NCI-H2029 (cell line): Measurements from ENCODE around the gene HARBI1.
A peak's percentile ranks its signal among the peaks of the same experiment; 100 is the strongest.
"Not testable (repeated sequence)": the region's sequence is repeated elsewhere in the genome, so short reads cannot be mapped to it uniquely, and the experiment has no call there.

Source experiments
- DNase-seq: peaks from one replicate; lab custom pipeline; 2025; lab: John Stamatoyannopoulos, UW

Gene HARBI1

DNA sequence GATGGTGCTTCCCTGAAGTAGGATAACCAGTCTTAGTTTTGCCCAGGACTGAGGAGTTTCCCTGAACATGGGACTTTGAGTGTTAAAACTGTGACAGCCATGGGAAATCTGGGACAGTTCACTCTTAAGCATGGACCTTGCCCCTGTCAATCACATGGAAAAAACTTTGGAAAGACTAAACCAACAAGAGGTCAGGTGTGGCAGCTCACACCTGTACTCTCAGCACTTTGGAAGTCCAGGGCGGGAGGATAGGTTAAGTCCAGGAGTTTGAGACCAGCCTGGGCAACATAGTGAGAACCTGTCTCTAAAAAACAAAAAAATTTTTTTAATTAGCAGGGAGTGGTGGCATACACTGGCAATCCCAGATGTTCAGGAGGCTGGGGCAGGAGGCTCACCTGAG, 19.9 kb downstream of the HARBI1 start:
- DNase-seq = no peak

DNA sequence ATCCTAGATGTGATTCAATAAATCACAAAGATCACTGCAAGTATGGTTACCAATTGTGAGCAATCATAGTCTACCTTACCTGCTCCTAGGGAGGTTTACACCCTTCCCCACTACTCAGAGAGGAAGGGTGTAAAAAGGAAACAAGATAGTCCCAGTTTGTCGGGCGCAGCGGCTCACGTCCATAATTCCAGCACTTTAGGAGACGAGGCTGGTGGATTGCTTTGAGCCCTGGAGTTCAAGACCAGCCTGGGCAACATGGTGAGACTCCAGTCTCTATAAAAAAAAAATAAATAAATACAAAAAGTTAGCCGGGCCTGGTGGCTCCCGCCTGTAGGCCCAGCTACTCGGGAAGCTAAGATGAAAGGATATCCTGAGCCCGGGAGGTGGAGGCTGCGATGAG, 22.2 kb downstream of the HARBI1 start:
- DNase-seq = no peak

DNA sequence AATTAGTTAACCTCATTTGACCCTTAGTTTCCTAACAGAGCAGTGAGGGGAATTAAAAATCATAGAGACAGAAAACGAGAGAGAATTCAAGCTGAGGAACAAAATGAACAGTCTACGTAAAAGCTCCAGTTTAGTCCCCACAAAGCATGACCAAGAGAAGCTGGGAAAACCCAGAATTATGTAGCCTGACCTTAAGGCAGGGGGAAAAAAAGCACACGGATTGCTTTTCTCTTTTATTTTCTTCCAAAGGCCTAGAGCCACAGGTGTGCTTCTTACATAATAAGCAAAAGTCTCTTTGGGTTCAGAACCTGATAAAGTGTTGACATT, 22.7 kb downstream of the HARBI1 start:
- no peak for DNase-seq

DNA sequence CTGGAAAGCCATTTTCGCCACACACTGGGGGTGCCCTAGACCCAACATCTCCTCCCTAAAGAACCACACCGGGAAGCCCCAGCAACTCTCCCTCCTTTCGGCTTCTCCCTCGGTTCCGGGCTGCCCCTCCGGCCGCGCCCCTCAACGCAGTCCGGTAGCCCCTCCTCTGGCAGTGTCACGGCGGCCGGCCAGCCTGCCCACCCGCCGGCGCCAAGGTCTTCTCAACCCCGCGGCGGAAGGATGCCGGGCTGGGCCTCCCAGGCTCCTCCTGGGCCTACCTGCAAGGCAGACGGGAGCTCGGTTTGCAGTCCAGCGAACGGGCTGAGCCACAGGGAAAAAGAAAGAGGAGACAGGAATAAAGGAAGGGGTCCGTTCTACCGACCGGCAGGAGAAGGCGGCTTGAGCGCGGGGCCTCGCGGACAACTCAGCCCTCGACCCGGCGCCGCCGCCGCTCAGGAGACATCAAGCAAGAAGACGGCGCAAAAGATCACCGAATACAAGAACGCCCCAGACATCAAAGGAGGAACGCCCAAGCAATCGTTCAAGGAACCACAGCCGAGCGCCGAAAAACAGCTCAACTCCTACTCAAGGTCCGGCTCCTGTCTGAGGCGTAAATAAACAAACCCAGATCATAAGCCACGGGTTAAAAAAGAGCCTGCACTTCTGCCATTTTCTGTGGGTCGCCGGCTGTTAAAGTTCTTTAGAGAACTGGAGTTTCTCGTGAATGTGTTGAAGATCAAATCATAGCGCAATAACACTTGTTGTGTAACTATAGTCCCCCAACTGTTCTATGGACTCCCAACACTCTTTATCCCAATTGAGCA, 23.3 kb downstream of the HARBI1 start, which contains the start of gene AMBRA1:
Gene AMBRA1, minus strand, starts transcription at position 474 of the 824 bp plus-strand sequence. CDS start 45,643 bp downstream, outside the sequence.
- peak; percentile 84 for DNase-seq

DNA sequence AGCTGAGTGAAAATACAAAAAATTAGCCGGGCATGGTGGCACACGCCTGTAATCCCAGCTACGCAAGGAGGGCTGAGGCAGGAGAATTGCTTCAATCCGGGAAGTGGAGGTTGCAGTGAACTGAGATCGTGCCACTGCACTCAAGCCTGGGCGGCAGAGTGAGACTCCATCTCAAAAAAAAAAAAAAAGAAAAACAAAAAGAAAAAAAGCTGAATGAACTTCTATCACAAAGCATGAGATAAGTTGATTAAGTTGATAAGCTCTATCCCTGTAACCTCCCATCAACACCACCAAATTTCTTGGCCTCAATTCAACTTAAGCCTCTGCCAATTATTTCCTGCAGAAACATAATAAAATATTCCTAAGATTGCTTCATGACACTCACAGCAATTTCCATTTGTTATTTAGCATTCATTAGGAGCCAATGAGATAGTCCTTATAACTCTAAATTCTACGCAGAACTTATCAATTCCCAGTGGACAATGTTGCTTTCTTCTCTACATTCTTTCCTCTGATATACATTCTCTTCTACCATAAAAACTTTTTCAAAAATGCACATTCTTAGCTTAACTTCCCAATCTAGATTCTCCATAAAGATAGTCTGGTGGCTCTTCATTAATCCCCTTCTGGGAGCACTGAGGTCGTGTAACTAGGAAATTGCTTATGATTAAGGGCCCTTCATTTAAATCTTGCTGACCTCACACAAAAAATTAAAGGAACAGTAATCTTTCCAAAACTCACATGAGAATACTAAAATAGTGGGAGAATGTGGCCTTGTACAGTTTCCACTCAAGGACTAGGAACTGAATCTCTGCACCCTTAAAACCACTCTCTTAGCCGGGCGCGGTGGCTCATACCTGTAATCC, 26.1 kb downstream of the HARBI1 start:
- no peak for DNase-seq

DNA sequence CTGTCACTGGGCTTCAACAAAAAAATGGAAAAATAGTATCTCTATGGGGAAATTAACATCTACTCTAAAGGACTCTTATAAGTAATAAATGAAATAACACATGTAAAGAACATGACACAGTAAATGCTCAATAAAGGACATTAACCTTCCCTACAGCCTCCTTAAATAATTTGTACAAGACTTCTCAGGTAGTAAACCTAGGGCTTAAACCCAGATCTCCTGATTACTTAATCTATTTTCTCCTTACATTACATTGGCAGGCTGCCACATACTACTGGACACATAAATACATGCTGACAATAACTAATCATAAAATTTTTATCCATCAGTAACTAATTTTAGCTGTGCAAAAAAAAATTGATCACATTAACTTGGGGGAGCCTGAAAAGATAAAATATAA, 28.1 kb downstream of the HARBI1 start:
- no peak for DNase-seq

DNA sequence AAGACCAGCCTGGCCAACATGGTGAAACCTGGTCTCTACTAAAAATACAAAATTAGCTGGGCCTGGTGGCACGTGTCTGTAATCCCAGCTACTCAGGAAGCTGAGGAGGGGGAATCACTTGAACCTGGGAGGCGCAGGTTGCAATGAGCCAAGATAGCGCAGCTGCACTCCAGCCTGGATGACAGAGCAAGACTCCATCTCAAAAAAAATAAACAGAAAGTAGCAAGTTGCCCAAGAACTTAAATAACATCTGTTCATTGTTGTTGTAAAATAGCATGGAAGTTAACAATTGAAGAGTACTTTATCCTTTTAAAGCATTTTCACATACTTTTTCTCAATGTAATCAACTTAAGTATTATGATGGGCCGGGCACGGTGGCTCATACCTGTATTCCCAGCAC, 28.9 kb downstream of the HARBI1 start:
- DNase-seq = no peak

DNA sequence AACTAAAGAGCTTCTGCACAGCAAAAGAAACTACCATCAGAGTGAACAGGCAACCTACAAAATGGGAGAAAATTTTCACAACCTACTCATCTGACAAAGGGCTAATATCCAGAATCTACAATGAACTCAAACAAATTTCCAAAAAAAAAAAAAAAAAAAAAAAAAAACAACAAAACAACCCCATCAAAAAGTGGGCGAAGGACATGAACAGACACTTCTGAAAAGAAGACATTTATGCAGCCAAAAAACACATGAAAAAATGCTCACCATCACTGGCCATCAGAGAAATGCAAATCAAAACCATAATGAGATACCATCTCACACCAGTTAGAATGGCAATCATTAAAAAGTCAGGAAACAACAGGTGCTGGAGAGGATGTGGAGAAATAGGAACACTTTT, 33.5 kb downstream of the HARBI1 start:
- DNase-seq = not testable (repeated sequence)

DNA sequence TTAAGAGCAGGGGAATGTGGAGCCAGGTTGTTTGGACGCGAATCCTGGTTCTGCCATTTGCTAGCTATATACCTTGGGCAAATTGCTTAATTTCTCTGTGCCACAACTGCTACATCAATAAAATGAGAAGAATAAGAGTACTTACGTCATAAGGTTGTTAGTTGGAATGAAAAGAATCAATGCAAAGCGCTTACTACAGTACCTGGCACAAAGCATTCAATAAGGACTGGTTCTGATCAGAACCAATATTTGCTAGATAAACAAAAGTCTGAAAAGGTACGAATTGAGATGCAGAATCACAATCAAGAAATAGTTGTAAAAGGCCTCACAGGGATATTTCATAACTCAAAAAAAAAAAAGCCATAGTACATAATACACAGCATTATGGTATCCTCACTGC, 34.4 kb downstream of the HARBI1 start:
- no peak for DNase-seq

DNA sequence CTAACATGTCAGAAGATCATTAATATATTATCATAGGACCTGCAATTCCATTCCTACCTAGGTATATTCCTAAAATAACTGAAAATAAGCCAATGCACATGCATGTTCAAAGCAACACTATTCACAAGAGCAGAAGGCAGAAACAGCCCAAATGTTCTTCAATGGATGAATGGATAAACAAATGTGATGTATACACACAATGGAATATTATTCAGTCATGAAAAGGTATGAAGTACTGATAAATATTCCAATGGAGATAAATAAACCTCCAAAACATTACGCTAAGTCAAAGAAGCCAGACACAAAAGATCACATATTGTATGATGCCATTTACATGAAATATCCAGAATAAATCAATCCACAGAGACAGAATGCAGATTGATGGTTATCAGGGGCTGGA, 40.0 kb downstream of the HARBI1 start:
- DNase-seq = no peak

DNA sequence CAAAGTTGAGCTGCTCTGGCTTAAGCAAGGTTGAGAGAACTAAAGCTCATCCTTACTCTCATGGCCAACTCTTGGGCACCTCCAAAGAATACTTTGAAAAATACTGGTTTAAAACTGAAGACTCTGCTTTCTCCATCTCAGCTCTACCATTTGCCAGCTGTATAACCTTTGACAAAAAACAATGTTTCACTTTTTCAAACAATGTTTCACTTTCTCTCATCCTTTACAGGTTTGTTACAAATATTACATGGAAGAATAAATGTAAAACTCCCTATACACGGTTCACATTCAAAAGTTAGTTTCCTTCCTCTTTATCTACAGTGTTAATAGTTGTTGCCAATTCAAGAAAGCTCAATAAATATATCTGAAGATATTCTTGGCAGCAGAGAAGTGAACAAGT, 42.4 kb downstream of the HARBI1 start:
- no peak for DNase-seq

DNA sequence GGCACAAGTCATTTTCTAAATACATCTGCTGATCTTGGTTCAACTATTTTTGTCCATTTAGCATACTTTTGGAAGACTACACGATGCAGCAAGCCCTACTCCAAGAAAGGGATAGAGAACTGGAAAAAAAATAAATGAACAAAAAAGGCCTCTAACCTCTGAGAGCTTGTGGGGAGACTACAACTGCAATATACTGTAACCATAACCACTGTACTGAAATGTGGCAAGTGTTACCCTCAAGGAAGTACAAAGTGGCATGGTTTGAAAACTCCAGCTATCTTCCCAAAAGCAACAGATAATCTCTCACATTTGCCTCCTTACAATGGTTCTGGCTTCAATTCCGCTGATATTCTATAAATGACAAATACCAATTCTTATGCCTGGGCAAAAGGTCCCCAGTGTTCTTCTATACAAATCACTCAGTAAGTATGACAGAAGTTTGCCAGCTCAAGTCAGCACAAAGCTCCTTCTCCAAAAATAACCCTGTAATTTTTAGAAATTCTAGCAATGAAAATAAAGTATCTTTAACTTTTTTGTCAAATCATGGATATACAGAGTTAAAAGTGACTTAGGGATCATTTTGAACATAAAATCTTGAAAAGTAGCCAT, 46.1 kb downstream of the HARBI1 start:
- DNase-seq = no peak

DNA sequence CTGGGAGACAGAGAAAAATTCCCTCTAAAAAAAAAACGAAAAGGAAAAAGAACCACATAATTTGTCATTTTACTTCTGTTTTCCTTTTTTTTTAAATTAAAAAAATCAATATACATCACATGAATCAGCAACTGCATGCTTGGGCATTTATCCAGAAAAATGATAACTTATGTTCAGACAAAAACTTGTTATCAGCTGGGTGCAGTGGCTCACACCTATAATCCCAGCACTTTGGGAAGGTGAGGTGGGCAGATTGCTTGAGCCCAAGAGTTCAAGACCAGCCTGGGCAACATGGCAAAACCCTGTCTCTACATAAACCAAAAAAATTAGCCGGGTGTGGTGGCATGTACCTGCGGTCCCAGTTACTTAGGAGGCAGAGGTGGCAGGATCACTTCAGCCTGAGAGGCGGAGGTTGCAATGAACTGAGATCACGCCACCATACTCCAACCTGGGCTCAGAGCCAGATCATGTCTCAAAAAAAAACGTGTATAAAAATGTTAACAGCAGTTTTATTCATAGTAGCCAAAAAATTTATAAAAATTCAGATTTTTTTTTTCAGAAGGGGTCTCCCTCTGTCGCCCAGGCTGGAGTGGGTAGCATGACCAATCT, 51.7 kb downstream of the HARBI1 start:
- no peak for DNase-seq

DNA sequence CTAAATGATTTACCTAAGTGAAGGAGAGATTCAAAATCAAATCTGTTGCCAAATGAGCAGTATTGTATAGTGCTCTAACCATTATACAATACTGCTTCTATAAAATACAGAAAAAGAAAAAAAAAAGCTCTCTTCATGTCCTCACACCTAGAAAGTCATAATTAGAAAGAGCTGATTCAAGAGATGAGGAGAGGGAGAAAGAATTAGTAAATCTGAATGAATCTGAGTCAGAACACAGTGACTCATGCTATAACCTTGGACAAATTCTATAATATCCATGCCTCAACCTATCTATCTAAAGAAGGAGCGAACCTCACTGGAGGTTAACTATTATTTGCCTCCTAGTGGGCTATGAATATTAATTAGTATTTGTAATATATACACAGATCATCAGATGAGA, 52.6 kb downstream of the HARBI1 start:
- DNase-seq = no peak

DNA sequence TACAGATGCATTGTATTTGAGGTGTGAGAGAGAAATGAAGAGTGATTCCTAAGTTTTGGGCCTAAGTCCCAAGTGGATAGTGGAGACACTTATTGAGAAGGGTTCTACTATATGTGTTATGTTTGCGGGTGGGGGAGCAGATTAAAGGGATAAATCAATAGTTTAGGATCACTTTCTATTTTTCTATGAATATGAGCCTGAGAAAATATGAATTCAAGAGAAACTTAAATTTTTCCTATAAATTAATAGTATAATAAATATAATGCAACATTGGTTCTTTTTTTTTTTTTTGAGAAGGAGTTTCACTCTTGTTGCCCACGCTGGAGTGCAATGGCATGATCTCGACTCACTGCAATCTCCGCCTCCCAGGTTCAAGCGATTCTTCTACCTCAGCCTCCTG, 54.5 kb downstream of the HARBI1 start:
- no peak for DNase-seq

DNA sequence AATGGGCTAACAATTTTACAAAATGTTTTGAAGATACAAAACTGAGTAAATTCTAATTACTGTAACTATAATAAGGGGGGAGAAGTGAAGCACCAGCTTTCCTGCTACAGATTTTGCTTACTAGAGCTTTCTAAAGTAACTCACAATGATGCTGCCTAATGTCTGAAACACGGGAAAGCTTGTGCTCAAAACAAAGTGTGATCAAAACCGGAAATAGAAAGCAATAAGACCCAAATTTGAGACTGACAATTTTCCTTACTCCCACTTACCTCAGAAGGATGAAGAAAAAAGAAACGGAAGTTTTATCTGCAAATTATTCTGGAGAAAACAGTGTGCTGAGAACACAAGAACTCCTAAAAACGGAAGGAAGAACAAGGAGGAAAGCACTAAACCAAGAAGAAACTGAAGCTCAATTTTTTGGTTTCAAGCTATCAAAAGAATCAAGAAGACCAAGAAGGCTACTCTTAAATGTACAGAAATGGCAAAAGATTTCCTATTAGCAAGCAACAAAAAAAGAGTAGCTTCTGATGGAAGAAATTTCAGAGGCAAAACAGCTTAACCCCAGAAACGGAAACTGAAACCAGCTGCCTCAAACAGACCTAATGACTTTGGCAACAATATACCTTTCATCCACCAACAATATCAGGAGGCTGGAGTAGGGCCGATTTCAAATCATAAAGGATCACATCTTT, 56.6 kb downstream of the HARBI1 start:
- DNase-seq = peak; percentile 62

DNA sequence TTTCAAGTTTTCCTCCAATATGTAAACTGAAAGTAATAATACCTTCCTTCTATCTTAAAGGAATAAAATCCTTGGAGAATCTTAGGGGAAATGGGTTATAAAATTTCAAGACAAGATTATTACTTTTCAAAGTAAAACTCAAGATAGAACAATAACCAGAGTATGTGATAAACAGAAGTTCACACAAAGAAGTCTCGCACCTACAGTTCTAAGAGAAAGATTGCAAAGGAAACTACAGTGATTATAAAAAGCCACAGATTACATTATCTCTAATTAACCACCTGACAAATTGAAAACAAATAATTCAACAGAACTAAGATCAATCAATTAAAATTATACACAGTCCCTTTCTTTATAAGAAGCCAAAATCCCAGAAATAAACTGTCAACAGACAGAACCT, 57.2 kb downstream of the HARBI1 start:
- DNase-seq = no peak

DNA sequence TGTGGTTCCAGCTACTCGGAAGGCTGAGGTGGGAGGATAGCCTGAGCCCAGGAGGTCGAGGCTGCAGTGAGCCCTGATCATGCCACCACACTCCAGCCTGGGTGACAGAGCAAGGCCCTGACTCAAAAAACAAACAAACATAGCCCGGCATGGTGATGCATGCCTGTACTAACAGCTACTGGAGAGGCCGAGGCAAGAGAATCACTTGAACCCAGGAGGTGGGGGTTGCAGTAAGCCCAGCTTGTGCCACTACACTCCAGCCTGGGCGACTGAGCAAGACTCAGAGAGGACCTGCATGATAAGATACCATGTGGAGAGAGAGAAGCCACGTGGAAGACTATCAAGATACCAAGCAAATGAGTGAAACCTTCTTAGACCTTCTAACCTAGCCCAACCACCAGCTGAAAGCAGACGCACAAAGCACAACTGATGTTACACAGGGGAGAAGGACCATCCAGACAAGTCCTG, 59.3 kb downstream of the HARBI1 start:
- DNase-seq = no peak

DNA sequence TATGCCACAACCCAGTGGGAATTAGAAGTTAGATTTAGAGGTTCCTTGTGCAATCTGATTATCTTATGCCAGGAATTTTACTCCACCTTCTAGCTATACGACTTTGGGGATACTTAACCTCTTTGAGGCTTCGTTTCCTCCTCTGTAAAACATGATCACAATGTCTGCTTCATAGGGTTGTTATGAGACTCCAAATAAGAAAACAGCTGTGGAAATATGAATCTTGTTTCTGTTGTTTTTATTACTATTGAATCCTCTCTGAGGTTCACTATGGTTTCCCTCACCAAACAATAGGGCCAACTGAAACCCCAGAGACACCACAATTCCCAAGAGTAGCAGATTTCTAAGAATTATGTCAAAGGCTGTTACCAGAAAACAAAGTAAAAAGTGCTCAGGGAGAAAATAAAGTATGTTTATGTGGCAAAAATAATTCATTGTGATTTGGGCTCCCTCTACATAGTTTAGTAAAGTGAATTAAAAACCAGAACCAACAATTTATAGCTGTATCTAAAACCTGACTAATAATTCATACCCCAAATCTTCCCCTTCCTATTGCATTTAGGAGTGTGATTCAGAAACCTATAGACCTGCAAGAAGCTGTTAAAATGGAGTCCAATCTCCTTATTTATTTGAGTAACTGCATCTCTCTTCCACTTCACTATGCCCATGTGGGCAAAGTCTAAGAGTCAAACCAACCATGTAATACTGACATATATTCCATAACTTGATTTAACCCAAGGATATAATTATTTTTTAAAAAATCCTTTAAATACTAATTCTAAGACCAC, 61.6 kb downstream of the HARBI1 start:
- DNase-seq = no peak

DNA sequence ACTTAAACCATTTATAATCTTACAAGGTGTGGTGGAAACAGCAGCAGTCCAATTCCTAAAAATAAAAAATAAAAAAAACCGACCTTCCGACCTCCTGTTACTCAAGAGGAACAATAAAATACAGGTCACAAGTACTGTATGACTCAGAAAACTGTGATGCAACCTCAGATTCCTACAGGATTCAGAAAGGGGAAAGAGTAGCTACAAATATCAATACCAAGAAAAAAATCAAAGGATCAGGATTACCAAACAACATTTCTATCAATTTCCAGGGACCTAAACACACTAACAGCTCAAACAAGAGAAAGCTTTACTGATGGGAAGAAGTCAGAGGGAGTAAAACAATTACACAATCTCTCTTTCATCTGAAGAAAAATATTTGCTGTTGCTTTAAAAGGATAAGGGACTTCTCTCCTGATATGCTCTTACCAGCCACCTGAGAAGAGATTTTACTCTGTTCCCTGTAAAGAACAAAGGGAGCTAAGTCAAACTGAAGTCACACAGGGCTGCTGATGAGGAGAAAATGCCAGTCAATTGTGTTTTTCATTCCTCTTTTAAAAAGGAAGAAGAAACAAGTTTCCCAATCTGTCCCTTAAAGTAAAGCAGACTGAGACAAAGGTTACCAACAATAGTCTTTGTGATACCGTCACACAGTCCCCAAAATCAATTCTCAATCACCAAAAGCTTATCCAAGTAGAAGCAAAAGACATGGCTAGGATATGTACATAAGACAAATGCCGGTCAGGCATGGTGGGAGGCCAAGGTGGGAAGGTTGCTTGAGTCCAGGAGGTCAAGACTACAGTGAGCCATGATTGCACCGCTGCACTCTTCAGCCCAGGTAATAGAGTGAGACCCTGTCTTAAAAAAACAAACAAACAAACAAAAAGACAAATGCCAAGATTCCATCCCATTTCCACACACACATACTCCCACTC, 62.5 kb downstream of the HARBI1 start:
- no peak for DNase-seq
